ENCODE results near the gene MITD1.

The MITD1 gene

GRCh38 chr2:99184811-99185210, 4.0 kb upstream of the MITD1 start:
- no peak overlapping the region for H3K9ac ChIP-seq (ENCODE audit: low read length)
- H3K27me3 ChIP-seq (ENCODE audit: control insufficient read depth, insufficient read depth, low read length): no peaks in the 10 kb centered on the region
- H3K4me1 ChIP-seq (ENCODE audit: control insufficient read depth, insufficient read depth, low read length): peaks cover 6% of the 10 kb centered on the region
- no peak overlapping the region for H3K27ac ChIP-seq (ENCODE audit: low read depth, low read length)
- peaks cover 2% of the 10 kb centered on the region for H3K36me3 ChIP-seq (ENCODE audit: control insufficient read depth, insufficient read depth, low read length)
- H3K4me3 ChIP-seq (ENCODE audit: low read length): no peak overlapping the region

- peaks cover 6% of the 10 kb centered on the region for H3K4me1 ChIP-seq (ENCODE audit: control insufficient read depth, insufficient read depth, low read length)
- no peak overlapping the region for H3K4me3 ChIP-seq (ENCODE audit: low read length)
- peaks cover 2% of the 10 kb centered on the region for H3K36me3 ChIP-seq (ENCODE audit: control insufficient read depth, insufficient read depth, low read length)
- no peak overlapping the region for H3K9ac ChIP-seq (ENCODE audit: low read length)
- H3K27me3 ChIP-seq (ENCODE audit: control insufficient read depth, insufficient read depth, low read length): no peaks in the 10 kb centered on the region
- no peak overlapping the region for H3K27ac ChIP-seq (ENCODE audit: low read depth, low read length)
Measured at GRCh38 chr2:99183025-99183424, 2.2 kb upstream of the MITD1 start.

DNA sequence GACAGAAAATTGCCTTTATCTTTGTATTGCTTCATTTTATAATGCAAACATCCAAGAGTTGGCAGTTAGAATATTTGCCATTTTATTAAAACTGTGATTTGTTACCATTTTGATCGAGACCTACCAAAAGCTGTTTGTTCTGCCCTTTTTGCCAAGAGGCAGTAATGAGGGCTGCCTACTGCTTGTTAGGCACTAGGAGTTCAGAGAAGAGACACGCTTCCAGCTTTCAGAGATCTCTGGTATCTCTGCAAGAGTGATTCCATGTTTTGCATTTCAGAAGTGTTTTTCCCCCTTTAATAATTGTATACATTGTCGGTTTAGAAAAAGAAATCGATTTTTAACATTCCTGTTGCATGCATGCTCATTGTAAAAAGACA, 754 bp upstream of the MITD1 start:
- peaks cover 6% of the 10 kb centered on the region for H3K4me1 ChIP-seq (ENCODE audit: control insufficient read depth, insufficient read depth, low read length)
- no peak overlapping the region for H3K27ac ChIP-seq (ENCODE audit: low read depth, low read length)
- peaks cover 2% of the 10 kb centered on the region for H3K36me3 ChIP-seq (ENCODE audit: control insufficient read depth, insufficient read depth, low read length)

DNA sequence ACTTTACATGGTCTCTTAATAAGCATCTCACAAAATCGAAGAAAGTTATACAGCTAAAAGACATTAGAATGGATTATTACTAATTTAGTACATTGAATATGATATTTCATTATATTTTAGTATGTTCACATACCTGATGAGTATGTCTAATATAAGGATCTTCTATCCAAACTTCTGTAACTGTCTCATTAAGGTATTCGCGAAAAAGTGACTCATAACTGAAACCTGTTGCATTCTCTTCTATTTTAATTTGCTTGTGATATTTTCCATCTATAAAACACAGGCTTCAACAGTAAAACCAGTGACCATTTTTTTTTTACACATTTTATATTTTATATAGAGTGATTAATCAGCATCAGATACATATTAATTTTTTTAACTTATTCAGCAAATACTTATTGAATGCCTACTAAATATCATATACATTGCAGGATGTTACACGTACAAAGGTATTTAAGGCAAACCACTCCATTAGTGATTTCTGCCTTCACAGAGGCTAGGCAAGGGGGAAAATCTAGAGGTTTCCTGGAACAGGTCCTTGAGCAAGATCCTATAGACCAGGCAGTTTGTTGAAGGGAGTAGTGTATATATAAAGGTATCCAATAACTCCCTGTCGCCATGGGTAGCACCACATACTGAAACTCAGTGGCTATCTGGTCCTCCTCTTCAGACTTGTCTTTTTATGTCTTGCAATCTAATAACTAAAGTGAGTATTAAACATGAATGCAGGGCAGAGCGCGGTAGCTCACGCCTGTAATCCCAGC, 9.3 kb downstream of the MITD1 start:
- Histone ChIP-seq H3K27ac (ENCODE audit: low read depth, low read length) (no peak overlapping the region), H3K36me3 (ENCODE audit: control insufficient read depth, insufficient read depth, low read length) (peaks cover 10% of the 10 kb centered on the region), H3K27me3 (ENCODE audit: control insufficient read depth, insufficient read depth, low read length) (no peaks in the 10 kb centered on the region), H3K4me1 (ENCODE audit: control insufficient read depth, insufficient read depth, low read length) (no peaks in the 10 kb centered on the region), H3K4me3 (ENCODE audit: low read length) (no peak overlapping the region), H3K9ac (ENCODE audit: low read length) (no peak overlapping the region)

More for the DNA sequence above, 754 bp upstream of the MITD1 start:
- Histone ChIP-seq H3K27me3 (ENCODE audit: control insufficient read depth, insufficient read depth, low read length) (no peaks in the 10 kb centered on the region), H3K9ac (ENCODE audit: low read length) (peak overlapping the region; percentile 74), H3K4me3 (ENCODE audit: low read length) (peak overlapping the region; percentile 99)

DNA sequence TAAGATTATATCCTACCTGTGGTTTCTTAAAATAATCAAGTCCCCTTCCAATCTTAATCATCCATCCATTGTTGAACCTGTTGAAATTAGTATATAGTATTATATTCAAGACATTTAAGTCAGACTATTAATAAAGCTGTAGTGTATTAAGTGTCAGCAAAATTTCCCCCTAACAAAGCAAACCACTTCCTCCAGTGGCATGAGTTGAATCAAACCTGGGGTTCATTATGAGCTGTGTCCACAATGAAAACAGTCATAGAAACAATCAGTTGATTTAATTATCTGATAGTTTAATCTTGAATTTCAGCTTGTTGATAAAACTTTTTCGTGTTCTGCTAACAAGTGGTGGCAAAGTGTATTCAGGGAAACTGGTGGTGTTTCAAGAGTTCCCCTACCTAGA, 11.3 kb downstream of the MITD1 start:
- Histone ChIP-seq H3K4me3 (ENCODE audit: low read length) (no peak overlapping the region), H3K27me3 (ENCODE audit: control insufficient read depth, insufficient read depth, low read length) (no peaks in the 10 kb centered on the region), H3K27ac (ENCODE audit: low read depth, low read length) (no peak overlapping the region), H3K9ac (ENCODE audit: low read length) (no peak overlapping the region), H3K4me1 (ENCODE audit: control insufficient read depth, insufficient read depth, low read length) (no peaks in the 10 kb centered on the region), H3K36me3 (ENCODE audit: control insufficient read depth, insufficient read depth, low read length) (peaks cover 10% of the 10 kb centered on the region)

DNA sequence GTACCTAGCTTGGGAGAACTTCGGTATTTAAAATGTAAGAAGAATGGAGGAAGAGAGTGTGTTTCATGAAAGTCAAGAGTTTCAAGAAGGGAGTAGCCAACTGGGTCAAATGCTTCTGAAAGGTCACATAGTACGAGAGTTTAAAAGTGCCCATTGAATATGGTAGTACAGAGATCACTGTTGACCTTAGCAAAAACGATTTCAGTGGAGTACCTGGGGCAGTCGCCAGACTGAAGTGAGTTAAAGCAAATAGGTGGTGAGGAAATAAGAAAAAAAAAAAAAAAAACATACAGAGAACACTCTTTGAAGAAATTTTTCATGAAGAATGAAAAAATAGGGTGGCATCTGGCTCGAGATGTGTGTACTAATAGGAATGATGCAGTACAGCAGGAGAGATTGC, 14.6 kb downstream of the MITD1 start:
- H3K4me1 ChIP-seq (ENCODE audit: control insufficient read depth, insufficient read depth, low read length): no peaks in the 10 kb centered on the region
- H3K36me3 ChIP-seq (ENCODE audit: control insufficient read depth, insufficient read depth, low read length): peaks cover 11% of the 10 kb centered on the region
- H3K9ac ChIP-seq (ENCODE audit: low read length): no peak overlapping the region

DNA sequence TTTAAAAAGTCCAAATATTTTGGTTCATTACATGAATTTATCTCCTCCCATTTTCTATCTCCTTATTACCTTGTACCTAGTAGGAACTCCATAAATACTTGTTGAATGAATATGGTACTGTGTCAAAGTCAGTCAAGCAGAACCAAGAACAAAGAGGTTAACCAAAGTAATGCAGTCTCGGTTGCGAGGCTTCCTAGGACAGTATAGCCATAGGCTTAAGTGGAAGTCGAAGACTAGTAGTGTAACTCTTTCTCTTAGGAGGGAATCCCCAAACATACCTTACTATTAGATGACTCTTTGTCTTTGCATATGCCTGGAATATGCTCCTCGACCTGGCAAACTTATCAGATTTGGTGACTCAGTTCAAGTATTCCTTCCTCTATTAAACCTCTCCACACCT, 21.3 kb downstream of the MITD1 start:
- Histone ChIP-seq H3K27ac (ENCODE audit: low read depth, low read length) (no peak overlapping the region), H3K9ac (ENCODE audit: low read length) (no peak overlapping the region), H3K4me1 (ENCODE audit: control insufficient read depth, insufficient read depth, low read length) (no peaks in the 10 kb centered on the region), H3K4me3 (ENCODE audit: low read length) (no peak overlapping the region), H3K27me3 (ENCODE audit: control insufficient read depth, insufficient read depth, low read length) (no peaks in the 10 kb centered on the region), H3K36me3 (ENCODE audit: control insufficient read depth, insufficient read depth, low read length) (peaks cover 10% of the 10 kb centered on the region)

More for the DNA sequence above, 14.6 kb downstream of the MITD1 start:
- no peak overlapping the region for H3K4me3 ChIP-seq (ENCODE audit: low read length)
- H3K27me3 ChIP-seq (ENCODE audit: control insufficient read depth, insufficient read depth, low read length): no peaks in the 10 kb centered on the region
- no peak overlapping the region for H3K27ac ChIP-seq (ENCODE audit: low read depth, low read length)

DNA sequence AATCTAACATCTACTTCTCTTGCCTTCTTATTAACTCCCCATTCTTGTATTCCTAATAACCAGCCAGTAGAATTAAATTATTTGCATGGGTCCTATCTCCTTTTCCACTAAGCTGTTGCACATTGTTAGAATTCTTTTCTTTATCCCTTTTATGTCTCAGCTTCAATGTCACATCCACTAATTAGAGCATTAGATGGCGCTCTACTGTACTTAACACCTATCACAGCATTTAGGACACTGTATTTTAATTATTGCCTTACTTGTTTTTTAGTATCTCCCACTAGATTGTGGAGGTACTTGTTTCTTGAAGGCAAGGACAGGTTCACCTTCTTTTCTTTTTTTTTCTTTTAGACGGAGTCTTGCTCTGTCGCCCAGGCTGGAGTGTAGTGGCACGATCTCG, 22.3 kb downstream of the MITD1 start:
- H3K27me3 ChIP-seq (ENCODE audit: control insufficient read depth, insufficient read depth, low read length): no peaks in the 10 kb centered on the region
- H3K27ac ChIP-seq (ENCODE audit: low read depth, low read length): no peak overlapping the region
- no peaks in the 10 kb centered on the region for H3K4me1 ChIP-seq (ENCODE audit: control insufficient read depth, insufficient read depth, low read length)
- H3K4me3 ChIP-seq (ENCODE audit: low read length): no peak overlapping the region
- no peak overlapping the region for H3K9ac ChIP-seq (ENCODE audit: low read length)
- peaks cover 10% of the 10 kb centered on the region for H3K36me3 ChIP-seq (ENCODE audit: control insufficient read depth, insufficient read depth, low read length)

DNA sequence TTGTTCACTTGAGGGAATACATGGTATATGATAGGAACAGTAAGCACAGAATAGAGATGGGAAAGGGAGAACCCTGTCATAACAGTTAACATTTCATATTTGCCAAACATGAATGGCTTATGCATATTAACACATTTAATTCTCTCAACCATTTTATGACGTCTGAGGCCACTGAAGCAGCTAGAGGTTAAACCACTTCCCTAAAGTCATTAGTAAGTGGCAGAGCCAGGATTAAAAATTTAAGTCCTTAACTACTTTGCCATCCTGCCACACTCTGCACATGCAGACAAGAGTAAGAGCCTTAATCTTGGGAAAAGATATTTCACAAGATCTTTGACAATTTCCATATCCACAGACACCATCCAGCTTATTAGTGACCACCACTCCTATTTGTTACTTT, 24.0 kb downstream of the MITD1 start:
- Histone ChIP-seq H3K27ac (ENCODE audit: low read depth, low read length) (no peak overlapping the region), H3K4me1 (ENCODE audit: control insufficient read depth, insufficient read depth, low read length) (no peaks in the 10 kb centered on the region), H3K27me3 (ENCODE audit: control insufficient read depth, insufficient read depth, low read length) (no peaks in the 10 kb centered on the region), H3K4me3 (ENCODE audit: low read length) (no peak overlapping the region), H3K36me3 (ENCODE audit: control insufficient read depth, insufficient read depth, low read length) (peaks cover 7% of the 10 kb centered on the region), H3K9ac (ENCODE audit: low read length) (no peak overlapping the region)

GRCh38 chr2:99154643-99155536, 26.0 kb downstream of the MITD1 start, which contains the start of the genes LIPT1 and TSGA10:
LIPT1 (plus strand) TSS chr2:99154967; CDS start chr2:99161958, 6,991 bp downstream.
TSGA10 (minus strand) TSS chr2:99154942; CDS start chr2:99109439, 45,503 bp downstream.
- Histone ChIP-seq H3K27ac (ENCODE audit: low read depth, low read length) (peak within 1 kb of the TSS; percentile 89), H3K36me3 (ENCODE audit: control insufficient read depth, insufficient read depth, low read length) (peaks cover 7% of the 10 kb centered on the region), H3K4me3 (ENCODE audit: low read length) (peak within 1 kb of the TSS; percentile 85), H3K27me3 (ENCODE audit: control insufficient read depth, insufficient read depth, low read length) (no peaks in the 10 kb centered on the region), H3K9ac (ENCODE audit: low read length) (peak within 1 kb of the TSS; percentile 74), H3K4me1 (ENCODE audit: control insufficient read depth, insufficient read depth, low read length) (no peaks in the 10 kb centered on the region)

GRCh38 chr2:99153921-99154604, 26.8 kb downstream of the MITD1 start:
- Histone ChIP-seq H3K27me3 (ENCODE audit: control insufficient read depth, insufficient read depth, low read length) (no peaks in the 10 kb centered on the region), H3K36me3 (ENCODE audit: control insufficient read depth, insufficient read depth, low read length) (peaks cover 4% of the 10 kb centered on the region), H3K9ac (ENCODE audit: low read length) (no peak overlapping the region), H3K27ac (ENCODE audit: low read depth, low read length) (peak overlapping the region; percentile 89), H3K4me3 (ENCODE audit: low read length) (peak overlapping the region; percentile 85), H3K4me1 (ENCODE audit: control insufficient read depth, insufficient read depth, low read length) (no peaks in the 10 kb centered on the region)

All from rectal smooth muscle tissue (tissue), 1 donor.